Thymus (tissue), 2 donors: ENCODE data around the gene RUFY2. TPM values are rescaled to one million over a fixed set of nuclear protein-coding genes. Genes with fewer than 3 reads are reported as not detected.

ENCODE experiments used
- polyA plus RNA-seq: library from polyadenylated mRNA; stranded (reverse); fragments of 200-250 nt; gene quantifications from one replicate; pipeline ENCODE4 v1.2.3, GENCODE V29; 2013
- total RNA-seq: library from RNA; stranded (reverse); fragments of 120-200 nt; gene quantifications from one replicate; pipeline ENCODE4 v1.2.4, GENCODE V29; 2013
- donor health status: healthy.

The RUFY2 gene
- total and polyA plus RNA-seq, 2 donors: 11.5 to 12.2 TPM

Other genes starting within 250 kb of the RUFY2 start
- 0.05 TPM for gene ATOH7, start 175.2 kb downstream of the RUFY2 start, total RNA-seq
- 0.16 TPM for gene ATOH7, start 175.2 kb downstream of the RUFY2 start, polyA plus RNA-seq
- 22.9 TPM for gene HNRNPH3, start 75.2 kb downstream of the RUFY2 start, total RNA-seq
- 212 TPM for gene HNRNPH3, start 75.2 kb downstream of the RUFY2 start, polyA plus RNA-seq
- 1.7 TPM for gene PBLD, start 74.3 kb downstream of the RUFY2 start, total RNA-seq
- 2.5 TPM for gene PBLD, start 74.3 kb downstream of the RUFY2 start, polyA plus RNA-seq
- 21.5 TPM for gene DNA2, start 64.7 kb upstream of the RUFY2 start, total RNA-seq
- 3.5 TPM for gene DNA2, start 64.7 kb upstream of the RUFY2 start, polyA plus RNA-seq
- gene SLC25A16, start 120.2 kb upstream of the RUFY2 start, total RNA-seq: 18.7 TPM
- gene SLC25A16, start 120.2 kb upstream of the RUFY2 start, polyA plus RNA-seq: 12.8 TPM
- 6.4 TPM for gene TET1, start 153.1 kb upstream of the RUFY2 start, total RNA-seq
- gene TET1, start 153.1 kb upstream of the RUFY2 start, polyA plus RNA-seq: 0.82 TPM